H9 (cell line): ENCODE results near the gene RILPL1. TPM values are rescaled to one million over a fixed set of nuclear protein-coding genes. Genes with fewer than 3 reads are reported as not detected.
A peak's percentile ranks its signal among the peaks of the same experiment; 100 is the strongest.

ENCODE experiments used
- DNase-seq: peaks from one replicate; pipeline ENCODE4 v3.0.0-alpha.2; 2017
- H2AFZ ChIP-seq: one replicate; pipeline ENCODE4 v1.6.1; 2013; ENCODE audit warnings: mild to moderate bottlenecking, low read length, control low read depth, moderate library complexity
- H2AK5ac ChIP-seq: 2 replicates; pipeline ENCODE4 v1.6.1; 2013; ENCODE audit warnings: low read length, control low read depth, mixed read lengths; ENCODE audit not compliant: insufficient read length
- H2BK120ac ChIP-seq: one replicate; pipeline ENCODE4 v1.6.1; 2013; ENCODE audit warnings: low read depth, mild to moderate bottlenecking, low read length, control low read depth, inconsistent platforms; ENCODE audit not compliant: poor library complexity, severe bottlenecking
- H2BK12ac ChIP-seq: 2 replicates; pipeline ENCODE4 v1.6.1; 2013; ENCODE audit warnings: low read length, control low read depth, mixed read lengths, low read depth; ENCODE audit not compliant: insufficient read length
- H2BK15ac ChIP-seq: 2 replicates; pipeline ENCODE4 v1.6.1; 2013; ENCODE audit warnings: low read depth, low read length, control low read depth
- H2BK20ac ChIP-seq: one replicate; pipeline ENCODE4 v1.6.1; 2013; ENCODE audit warnings: low read depth, mild to moderate bottlenecking, low read length, control low read depth, inconsistent platforms; ENCODE audit not compliant: poor library complexity, severe bottlenecking
- H2BK5ac ChIP-seq: 2 replicates; pipeline ENCODE4 v1.6.1; 2013; ENCODE audit warnings: low read length, control low read depth, mixed read lengths; ENCODE audit not compliant: insufficient read length
- H3K14ac ChIP-seq: 2 replicates; pipeline ENCODE4 v1.6.1; 2013; ENCODE audit warnings: low read length, control low read depth; ENCODE audit not compliant: insufficient read depth
- H3K18ac ChIP-seq: 2 replicates; pipeline ENCODE4 v1.6.1; 2013; ENCODE audit warnings: low read depth, mild to moderate bottlenecking, mixed read lengths, low read length, control low read depth; ENCODE audit not compliant: insufficient read length
- H3K23ac ChIP-seq: 2 replicates; pipeline ENCODE4 v1.6.1; 2013; ENCODE audit warnings: low read length, control low read depth, mixed read lengths, low read depth; ENCODE audit not compliant: insufficient read length
- H3K23me2 ChIP-seq: 2 replicates; pipeline ENCODE4 v1.6.1; 2013; ENCODE audit warnings: low read depth, mild to moderate bottlenecking, mixed read lengths, low read length, control low read depth; ENCODE audit not compliant: insufficient read length, poor library complexity, severe bottlenecking
- H3K27ac ChIP-seq: 2 replicates; pipeline ENCODE4 v1.5.1; 2013; ENCODE audit warnings: low read length, control low read depth, mixed read lengths, low read depth; ENCODE audit not compliant: insufficient read length
- H3K27me3 ChIP-seq: 2 replicates; pipeline ENCODE4 v1.6.1; 2013; ENCODE audit warnings: low read length, control low read depth, inconsistent platforms; ENCODE audit not compliant: insufficient read depth
- H3K4ac ChIP-seq: 2 replicates; pipeline ENCODE4 v1.6.1; 2013; ENCODE audit warnings: low read depth, mild to moderate bottlenecking, control low read depth, inconsistent platforms, low read length, moderate library complexity
- H3K4me1 ChIP-seq: 2 replicates; pipeline ENCODE4 v1.6.1; 2013; ENCODE audit warnings: low read length, control low read depth, inconsistent platforms; ENCODE audit not compliant: insufficient read depth
- H3K4me2 ChIP-seq: 2 replicates; pipeline ENCODE4 v1.6.1; 2013; ENCODE audit warnings: low read length, control low read depth, mixed read lengths; ENCODE audit not compliant: insufficient read length, insufficient read depth
- H3K56ac ChIP-seq: 2 replicates; pipeline ENCODE4 v1.6.1; 2013; ENCODE audit warnings: low read depth, mild to moderate bottlenecking, mixed read lengths, low read length, control low read depth; ENCODE audit not compliant: insufficient read length
- H3K79me1 ChIP-seq: 2 replicates; pipeline ENCODE4 v1.6.1; 2013; ENCODE audit warnings: low read depth, mild to moderate bottlenecking, moderate library complexity, low read length, control low read depth, inconsistent platforms; ENCODE audit not compliant: insufficient read depth, poor library complexity, severe bottlenecking
- H3K79me2 ChIP-seq: 2 replicates; pipeline ENCODE4 v1.6.1; 2013; ENCODE audit warnings: low read length, control low read depth, inconsistent platforms; ENCODE audit not compliant: insufficient read depth
- H3K9ac ChIP-seq: 2 replicates; pipeline ENCODE4 v1.6.1; 2013; ENCODE audit warnings: low read length, control low read depth, mixed read lengths; ENCODE audit not compliant: insufficient read length; ENCODE audit errors: extremely low read depth
- H3K9me3 ChIP-seq: one replicate; pipeline ENCODE4 v1.6.1; 2013; ENCODE audit warnings: low read depth, low read length, inconsistent platforms; ENCODE audit not compliant: control insufficient read depth
- H3T11ph ChIP-seq: one replicate; pipeline ENCODE4 v1.6.1; 2013; ENCODE audit warnings: mild to moderate bottlenecking, low read length, control low read depth, inconsistent platforms
- H4K20me1 ChIP-seq: one replicate; pipeline ENCODE4 v1.6.1; 2013; ENCODE audit not compliant: control insufficient read depth, insufficient read length, insufficient read depth
- H4K5ac ChIP-seq: 2 replicates; pipeline ENCODE4 v1.6.1; 2013; ENCODE audit warnings: low read depth, mild to moderate bottlenecking, mixed read lengths, low read length, control low read depth; ENCODE audit not compliant: insufficient read length
- H4K8ac ChIP-seq: replicated peaks from 2 replicates; pipeline ENCODE4 v1.6.1; 2013; ENCODE audit warnings: low read length, control low read depth, mixed read lengths, low read depth; ENCODE audit not compliant: insufficient read length
- H4K91ac ChIP-seq: 2 replicates; pipeline ENCODE4 v1.6.1; 2013; ENCODE audit warnings: low read depth, mild to moderate bottlenecking, moderate library complexity, mixed read lengths, low read length, control low read depth; ENCODE audit not compliant: insufficient read length
- H3K27ac Mint-ChIP-seq, 3 experiments: 2 replicates in 2 of 3; 3 replicates in 1 of 3; pipeline ENCODE4 v1.8.0; 2020 to 2021; ENCODE audit warnings: mixed read lengths in 3 of 3, mild to moderate bottlenecking in 1 of 3, moderate library complexity in 1 of 3
- H3K27me3 Mint-ChIP-seq: 2 replicates; pipeline ENCODE4 v1.8.0; 2021; ENCODE audit warnings: low read depth, mild to moderate bottlenecking, moderate library complexity, mixed read lengths
- H3K36me3 Mint-ChIP-seq, 3 experiments: 2 replicates in 2 of 3; 3 replicates in 1 of 3; pipeline ENCODE4 v1.8.0; 2020 to 2021; ENCODE audit warnings: low read depth in 3 of 3, mixed read lengths in 3 of 3; ENCODE audit not compliant: insufficient read depth in 1 of 3
- H3K4me1 Mint-ChIP-seq, 2 experiments: 2 replicates each; pipeline ENCODE4 v1.8.0; 2020; ENCODE audit warnings: mixed read lengths in 2 of 2
- H3K4me3 Mint-ChIP-seq, 2 experiments: 2 replicates in 1 of 2; 3 replicates in 1 of 2; pipeline ENCODE4 v1.8.0; 2020 to 2021; ENCODE audit warnings: mild to moderate bottlenecking in 2 of 2, mixed read lengths in 2 of 2, moderate library complexity in 1 of 2
- H3K9me3 Mint-ChIP-seq, 2 experiments: 2 replicates in 1 of 2; 3 replicates in 1 of 2; pipeline ENCODE4 v1.8.0; 2020; ENCODE audit warnings: mild to moderate bottlenecking in 2 of 2, mixed read lengths in 2 of 2, moderate library complexity in 1 of 2
- WGBS: extraction: QIAGEN DNeasy Blood & Tissue Kit; methylation state at CpG from one replicate; pipeline ENCODE4 v1.1.7; 2013; ENCODE audit warnings: missing lambda C conversion rate, low lambda C conversion rate, mixed read lengths; ENCODE audit not compliant: insufficient read length; ENCODE audit errors: extremely low coverage; 5-methylcytosine and 5-hydroxymethylcytosine counted together
- total RNA-seq: library from RNA; stranded (reverse); gene quantifications from 2 replicates; pipeline ENCODE4 v1.2.1, GENCODE V29; 2021
- TF ChIP-seq, protein P1 (sequence below): fragments of 200-600 bp; sonication (generic); conservative IDR thresholded peaks from 3 replicates; pipeline ENCODE4 v1.8.0; 2021; ENCODE audit warnings: antibody characterized with exemption, mild to moderate bottlenecking

Gene RILPL1
- total RNA-seq, 1 experiment from 2014 or later: 8.1 TPM

DNA sequence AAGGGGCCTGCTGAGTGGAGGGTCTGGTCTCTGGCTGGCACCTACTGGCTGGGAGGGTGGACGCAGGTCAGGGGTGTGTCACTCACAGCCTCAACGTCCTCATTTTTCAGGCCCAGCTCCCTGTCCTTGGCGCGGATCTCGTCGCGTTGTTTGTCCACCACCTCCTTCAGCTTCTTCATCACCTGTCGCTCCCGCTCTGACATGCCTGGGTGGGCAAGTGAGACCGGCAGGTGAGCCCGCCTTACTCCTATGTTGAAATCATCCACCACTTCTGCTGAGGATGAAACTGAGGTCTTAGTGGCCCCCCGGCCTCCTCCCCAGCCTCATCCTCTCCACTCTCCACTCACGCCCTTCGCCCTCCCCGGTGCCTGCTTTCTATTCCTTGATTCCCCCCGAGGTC is 34.2 kb downstream of the RILPL1 start:
- Mint-ChIP-seq H3K4me3 (no peak overlapping the region), H3K36me3 (peaks cover 4 to 26% (median 11%) of the 10 kb centered on the region in 3 experiments), H3K4me1 (no peaks in the 10 kb centered on the region), H3K27ac (peak overlapping the region in 1 of 3 experiments; percentile 88; a peak in 3 of 7 replicates), H3K27me3 (no peaks in the 10 kb centered on the region; the same call in 1 of the 2 replicates), H3K9me3 (no peaks in the 10 kb centered on the region; a peak in 1 of 5 replicates)
- Histone ChIP-seq H3K23me2 (no peaks in the 10 kb centered on the region), H3K56ac (no peak overlapping the region), H4K91ac (no peak overlapping the region), H2BK12ac (no peak overlapping the region), H3K18ac (no peak overlapping the region), H3K4ac (no peak overlapping the region), H2BK120ac (no peak overlapping the region), H4K8ac (no peak overlapping the region), H2AFZ (no peak overlapping the region), H3K9ac (no peak overlapping the region), H3K27me3 (no peaks in the 10 kb centered on the region), H3K79me2 (no peaks in the 10 kb centered on the region), H4K20me1 (no peaks in the 10 kb centered on the region), H3K23ac (no peak overlapping the region), H3K27ac (no peak overlapping the region), H2BK5ac (no peak overlapping the region), H2AK5ac (no peak overlapping the region), H3T11ph (no peak overlapping the region), H3K4me2 (no peak overlapping the region), H3K14ac (no peak overlapping the region), H3K4me1 (no peaks in the 10 kb centered on the region), H3K9me3 (no peaks in the 10 kb centered on the region), H2BK20ac (no peak overlapping the region), H3K79me1 (no peaks in the 10 kb centered on the region), H2BK15ac (no peak overlapping the region), H4K5ac (no peak overlapping the region)
- DNase-seq: no peak
- WGBS: no CpG with 5 or more reads among the region's 16 CpGs
- TF ChIP-seq, protein P1, sequence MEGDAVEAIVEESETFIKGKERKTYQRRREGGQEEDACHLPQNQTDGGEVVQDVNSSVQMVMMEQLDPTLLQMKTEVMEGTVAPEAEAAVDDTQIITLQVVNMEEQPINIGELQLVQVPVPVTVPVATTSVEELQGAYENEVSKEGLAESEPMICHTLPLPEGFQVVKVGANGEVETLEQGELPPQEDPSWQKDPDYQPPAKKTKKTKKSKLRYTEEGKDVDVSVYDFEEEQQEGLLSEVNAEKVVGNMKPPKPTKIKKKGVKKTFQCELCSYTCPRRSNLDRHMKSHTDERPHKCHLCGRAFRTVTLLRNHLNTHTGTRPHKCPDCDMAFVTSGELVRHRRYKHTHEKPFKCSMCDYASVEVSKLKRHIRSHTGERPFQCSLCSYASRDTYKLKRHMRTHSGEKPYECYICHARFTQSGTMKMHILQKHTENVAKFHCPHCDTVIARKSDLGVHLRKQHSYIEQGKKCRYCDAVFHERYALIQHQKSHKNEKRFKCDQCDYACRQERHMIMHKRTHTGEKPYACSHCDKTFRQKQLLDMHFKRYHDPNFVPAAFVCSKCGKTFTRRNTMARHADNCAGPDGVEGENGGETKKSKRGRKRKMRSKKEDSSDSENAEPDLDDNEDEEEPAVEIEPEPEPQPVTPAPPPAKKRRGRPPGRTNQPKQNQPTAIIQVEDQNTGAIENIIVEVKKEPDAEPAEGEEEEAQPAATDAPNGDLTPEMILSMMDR: no peak
